Sigmoid colon (tissue), 4 donors: ENCODE measurements around the gene ADCY5.

Experiments
- POLR2A ChIP-seq, 2 donors: fragments of 450-650 bp; IDR thresholded peaks; one replicate each; pipeline ENCODE4 v1.6.1; 2016; ENCODE audit warnings: antibody characterized with exemption in 2 of 2, mild to moderate bottlenecking in 2 of 2, moderate library complexity in 2 of 2
- POLR2AphosphoS5 ChIP-seq, 4 donors: sonication (generic); formaldehyde crosslinking; IDR thresholded peaks; one replicate each; pipeline ENCODE4 v1.6.1; 2017; ENCODE audit warnings: antibody characterized with exemption in 4 of 4
- TF ChIP-seq, protein P1 (sequence below), 4 experiments: fragments of 450-650 bp in 3 of 4; fragments of 200-600 bp in 1 of 4; IDR thresholded peaks; one replicate each; pipeline ENCODE4 v1.5.1; 2016 to 2019; ENCODE audit warnings: antibody characterized with exemption in 4 of 4, mild to moderate bottlenecking in 3 of 4, moderate library complexity in 2 of 4

DNA sequence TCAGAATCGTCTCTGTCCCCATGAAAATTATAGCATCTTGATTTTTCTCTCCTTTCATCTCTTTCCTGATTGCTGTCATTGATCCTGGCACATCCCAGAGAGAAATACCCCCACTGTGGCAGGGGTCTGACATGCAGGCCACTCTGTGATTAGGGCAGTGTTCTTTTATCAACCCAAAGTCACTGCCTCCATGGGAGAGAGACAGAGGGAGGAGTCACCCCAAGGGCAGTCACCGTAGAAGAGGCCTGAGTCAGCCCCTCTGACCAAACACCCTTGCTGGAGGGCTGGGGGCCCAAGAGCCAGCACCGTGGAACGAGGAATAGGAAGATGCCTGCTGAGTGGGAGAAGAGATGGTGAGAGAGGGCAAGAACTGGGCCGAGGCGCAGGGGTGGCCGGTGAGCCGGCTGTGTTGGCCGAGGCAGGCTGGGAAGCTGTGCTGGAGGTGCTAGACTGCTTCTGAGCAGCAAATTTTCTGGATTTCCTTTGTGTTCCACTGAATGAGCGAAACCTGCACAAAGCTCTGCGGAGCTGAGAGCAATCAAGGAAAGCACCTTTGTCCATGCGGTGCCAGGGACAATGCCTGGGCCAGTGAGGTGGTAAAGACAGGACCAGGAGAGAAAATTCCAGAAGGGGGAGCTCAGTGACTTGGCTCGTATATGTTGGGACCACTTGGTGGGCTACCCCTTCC, 103.8 kb downstream of the ADCY5 start:
- no peak for TF ChIP-seq POLR2A (IDR thresholded peaks at IDR 0.05)
- no peak for TF ChIP-seq POLR2AphosphoS5 (IDR thresholded peaks at IDR 0.05)
- TF ChIP-seq, protein P1, sequence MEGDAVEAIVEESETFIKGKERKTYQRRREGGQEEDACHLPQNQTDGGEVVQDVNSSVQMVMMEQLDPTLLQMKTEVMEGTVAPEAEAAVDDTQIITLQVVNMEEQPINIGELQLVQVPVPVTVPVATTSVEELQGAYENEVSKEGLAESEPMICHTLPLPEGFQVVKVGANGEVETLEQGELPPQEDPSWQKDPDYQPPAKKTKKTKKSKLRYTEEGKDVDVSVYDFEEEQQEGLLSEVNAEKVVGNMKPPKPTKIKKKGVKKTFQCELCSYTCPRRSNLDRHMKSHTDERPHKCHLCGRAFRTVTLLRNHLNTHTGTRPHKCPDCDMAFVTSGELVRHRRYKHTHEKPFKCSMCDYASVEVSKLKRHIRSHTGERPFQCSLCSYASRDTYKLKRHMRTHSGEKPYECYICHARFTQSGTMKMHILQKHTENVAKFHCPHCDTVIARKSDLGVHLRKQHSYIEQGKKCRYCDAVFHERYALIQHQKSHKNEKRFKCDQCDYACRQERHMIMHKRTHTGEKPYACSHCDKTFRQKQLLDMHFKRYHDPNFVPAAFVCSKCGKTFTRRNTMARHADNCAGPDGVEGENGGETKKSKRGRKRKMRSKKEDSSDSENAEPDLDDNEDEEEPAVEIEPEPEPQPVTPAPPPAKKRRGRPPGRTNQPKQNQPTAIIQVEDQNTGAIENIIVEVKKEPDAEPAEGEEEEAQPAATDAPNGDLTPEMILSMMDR (IDR thresholded peaks at IDR 0.05) = no peak
